ENCODE data around the gene ABHD16B. TPM values are rescaled to one million over a fixed set of nuclear protein-coding genes. Genes with fewer than 3 reads are reported as not detected.

Gene ABHD16B
- total and polyA plus RNA-seq, 2 of the 13 experiments (the other 11 are each of a cell fraction or from before 2014, with no cell fraction given), result not detected

DNA sequence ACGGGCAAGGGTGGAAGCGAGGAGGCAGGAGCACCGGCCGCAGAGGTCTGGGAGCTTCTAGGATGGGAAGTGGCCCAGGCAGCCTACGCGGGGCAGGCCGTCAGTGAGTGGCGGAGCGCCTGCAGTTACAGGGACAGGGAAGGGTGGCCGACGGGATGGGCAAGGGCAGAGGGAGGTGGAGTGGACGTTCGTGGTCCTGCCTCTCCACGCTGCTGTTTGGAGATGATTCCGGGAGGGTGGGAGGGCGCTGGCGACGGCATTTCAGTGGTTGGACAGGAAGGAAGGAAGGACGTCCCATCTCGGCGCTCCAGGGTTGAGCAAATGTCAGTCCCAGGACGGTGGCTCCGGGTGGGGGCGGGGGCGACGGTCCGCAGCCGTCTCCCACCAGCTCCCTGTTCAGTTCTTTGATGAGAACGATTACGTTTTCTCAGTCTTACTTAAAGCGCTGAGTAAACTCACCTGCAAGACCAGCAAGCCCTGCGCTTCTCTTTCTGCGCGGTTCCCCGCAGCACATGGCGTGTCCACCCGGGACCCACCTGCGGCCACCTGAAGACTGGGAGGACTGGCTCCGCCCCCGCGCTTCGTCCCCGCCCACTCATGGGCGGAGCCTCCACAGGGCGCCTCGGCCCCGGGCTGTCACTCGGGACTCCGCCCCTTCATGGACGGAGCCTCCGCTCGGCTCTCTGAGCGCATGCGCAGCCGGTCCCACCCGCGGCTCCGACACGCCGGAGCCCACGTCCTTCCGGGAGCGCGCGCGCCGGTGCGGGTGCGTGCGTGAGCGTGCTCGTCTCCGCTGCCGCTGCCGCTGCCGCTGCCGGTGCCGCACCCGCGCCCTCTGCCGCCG, 33.3 kb downstream of the ABHD16B start, which contains the start of gene DNAJC5 (continued):
- TF ChIP-seq JUNB (CRISPR knock-in tag; IDR thresholded peaks at IDR 0.05; ENCODE audit: borderline replicate concordance) (no peak; the same call in 1 of the 2 replicates), NR2F6 (IDR thresholded peaks at IDR 0.05) (no peak), NR2F6 (CRISPR knock-in tag; IDR thresholded peaks at IDR 0.05) (peak; percentile 59; the same call in 1 of the 2 replicates), ZNF510 (CRISPR knock-in tag; IDR thresholded peaks at IDR 0.05; ENCODE audit: low read depth) (0 out of 2 replicates have a peak, but pooled peaks have one; percentile 25), NFE2L2 (IDR thresholded peaks at IDR 0.05; ENCODE audit: low read length) (no peak), NAIF1 (CRISPR knock-in tag; IDR thresholded peaks at IDR 0.05; ENCODE audit: borderline replicate concordance) (no peak), ZNF34 (CRISPR knock-in tag; IDR thresholded peaks at IDR 0.05; ENCODE audit: borderline replicate concordance) (0 out of 2 replicates have a peak, but pooled peaks have one; percentile 51), PRPF4 (IDR thresholded peaks at IDR 0.05; ENCODE audit: low read depth, low read length, poor library complexity, severe bottlenecking) (no peak), NFKBIZ (CRISPR knock-in tag; IDR thresholded peaks at IDR 0.05) (peak; percentile 68), GATAD1 (CRISPR knock-in tag; IDR thresholded peaks at IDR 0.05) (peak; percentile 67; the same call in 1 of the 2 replicates), ZBTB20 (CRISPR knock-in tag; IDR thresholded peaks at IDR 0.05; ENCODE audit: borderline replicate concordance, low read depth) (no peak; the same call in 1 of the 2 replicates), ETV6 (CRISPR knock-in tag; conservative IDR thresholded peaks at IDR 0.05) (peak; percentile 81), TBP (CRISPR knock-in tag; IDR thresholded peaks at IDR 0.05) (no peak)
- TF ChIP-seq, protein P1, sequence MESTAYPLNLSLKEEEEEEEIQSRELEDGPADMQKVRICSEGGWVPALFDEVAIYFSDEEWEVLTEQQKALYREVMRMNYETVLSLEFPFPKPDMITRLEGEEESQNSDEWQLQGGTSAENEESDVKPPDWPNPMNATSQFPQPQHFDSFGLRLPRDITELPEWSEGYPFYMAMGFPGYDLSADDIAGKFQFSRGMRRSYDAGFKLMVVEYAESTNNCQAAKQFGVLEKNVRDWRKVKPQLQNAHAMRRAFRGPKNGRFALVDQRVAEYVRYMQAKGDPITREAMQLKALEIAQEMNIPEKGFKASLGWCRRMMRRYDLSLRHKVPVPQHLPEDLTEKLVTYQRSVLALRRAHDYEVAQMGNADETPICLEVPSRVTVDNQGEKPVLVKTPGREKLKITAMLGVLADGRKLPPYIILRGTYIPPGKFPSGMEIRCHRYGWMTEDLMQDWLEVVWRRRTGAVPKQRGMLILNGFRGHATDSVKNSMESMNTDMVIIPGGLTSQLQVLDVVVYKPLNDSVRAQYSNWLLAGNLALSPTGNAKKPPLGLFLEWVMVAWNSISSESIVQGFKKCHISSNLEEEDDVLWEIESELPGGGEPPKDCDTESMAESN (CRISPR knock-in tag; conservative IDR thresholded peaks at IDR 0.05), result peak; percentile 56; the same call in 1 of the 2 replicates
- TF ChIP-seq, protein P2, sequence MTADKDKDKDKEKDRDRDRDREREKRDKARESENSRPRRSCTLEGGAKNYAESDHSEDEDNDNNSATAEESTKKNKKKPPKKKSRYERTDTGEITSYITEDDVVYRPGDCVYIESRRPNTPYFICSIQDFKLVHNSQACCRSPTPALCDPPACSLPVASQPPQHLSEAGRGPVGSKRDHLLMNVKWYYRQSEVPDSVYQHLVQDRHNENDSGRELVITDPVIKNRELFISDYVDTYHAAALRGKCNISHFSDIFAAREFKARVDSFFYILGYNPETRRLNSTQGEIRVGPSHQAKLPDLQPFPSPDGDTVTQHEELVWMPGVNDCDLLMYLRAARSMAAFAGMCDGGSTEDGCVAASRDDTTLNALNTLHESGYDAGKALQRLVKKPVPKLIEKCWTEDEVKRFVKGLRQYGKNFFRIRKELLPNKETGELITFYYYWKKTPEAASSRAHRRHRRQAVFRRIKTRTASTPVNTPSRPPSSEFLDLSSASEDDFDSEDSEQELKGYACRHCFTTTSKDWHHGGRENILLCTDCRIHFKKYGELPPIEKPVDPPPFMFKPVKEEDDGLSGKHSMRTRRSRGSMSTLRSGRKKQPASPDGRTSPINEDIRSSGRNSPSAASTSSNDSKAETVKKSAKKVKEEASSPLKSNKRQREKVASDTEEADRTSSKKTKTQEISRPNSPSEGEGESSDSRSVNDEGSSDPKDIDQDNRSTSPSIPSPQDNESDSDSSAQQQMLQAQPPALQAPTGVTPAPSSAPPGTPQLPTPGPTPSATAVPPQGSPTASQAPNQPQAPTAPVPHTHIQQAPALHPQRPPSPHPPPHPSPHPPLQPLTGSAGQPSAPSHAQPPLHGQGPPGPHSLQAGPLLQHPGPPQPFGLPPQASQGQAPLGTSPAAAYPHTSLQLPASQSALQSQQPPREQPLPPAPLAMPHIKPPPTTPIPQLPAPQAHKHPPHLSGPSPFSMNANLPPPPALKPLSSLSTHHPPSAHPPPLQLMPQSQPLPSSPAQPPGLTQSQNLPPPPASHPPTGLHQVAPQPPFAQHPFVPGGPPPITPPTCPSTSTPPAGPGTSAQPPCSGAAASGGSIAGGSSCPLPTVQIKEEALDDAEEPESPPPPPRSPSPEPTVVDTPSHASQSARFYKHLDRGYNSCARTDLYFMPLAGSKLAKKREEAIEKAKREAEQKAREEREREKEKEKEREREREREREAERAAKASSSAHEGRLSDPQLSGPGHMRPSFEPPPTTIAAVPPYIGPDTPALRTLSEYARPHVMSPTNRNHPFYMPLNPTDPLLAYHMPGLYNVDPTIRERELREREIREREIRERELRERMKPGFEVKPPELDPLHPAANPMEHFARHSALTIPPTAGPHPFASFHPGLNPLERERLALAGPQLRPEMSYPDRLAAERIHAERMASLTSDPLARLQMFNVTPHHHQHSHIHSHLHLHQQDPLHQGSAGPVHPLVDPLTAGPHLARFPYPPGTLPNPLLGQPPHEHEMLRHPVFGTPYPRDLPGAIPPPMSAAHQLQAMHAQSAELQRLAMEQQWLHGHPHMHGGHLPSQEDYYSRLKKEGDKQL (CRISPR knock-in tag; IDR thresholded peaks at IDR 0.05; ENCODE audit: low read depth), result peak; percentile 49; the same call in 1 of the 2 replicates
- TF ChIP-seq, protein P3, sequence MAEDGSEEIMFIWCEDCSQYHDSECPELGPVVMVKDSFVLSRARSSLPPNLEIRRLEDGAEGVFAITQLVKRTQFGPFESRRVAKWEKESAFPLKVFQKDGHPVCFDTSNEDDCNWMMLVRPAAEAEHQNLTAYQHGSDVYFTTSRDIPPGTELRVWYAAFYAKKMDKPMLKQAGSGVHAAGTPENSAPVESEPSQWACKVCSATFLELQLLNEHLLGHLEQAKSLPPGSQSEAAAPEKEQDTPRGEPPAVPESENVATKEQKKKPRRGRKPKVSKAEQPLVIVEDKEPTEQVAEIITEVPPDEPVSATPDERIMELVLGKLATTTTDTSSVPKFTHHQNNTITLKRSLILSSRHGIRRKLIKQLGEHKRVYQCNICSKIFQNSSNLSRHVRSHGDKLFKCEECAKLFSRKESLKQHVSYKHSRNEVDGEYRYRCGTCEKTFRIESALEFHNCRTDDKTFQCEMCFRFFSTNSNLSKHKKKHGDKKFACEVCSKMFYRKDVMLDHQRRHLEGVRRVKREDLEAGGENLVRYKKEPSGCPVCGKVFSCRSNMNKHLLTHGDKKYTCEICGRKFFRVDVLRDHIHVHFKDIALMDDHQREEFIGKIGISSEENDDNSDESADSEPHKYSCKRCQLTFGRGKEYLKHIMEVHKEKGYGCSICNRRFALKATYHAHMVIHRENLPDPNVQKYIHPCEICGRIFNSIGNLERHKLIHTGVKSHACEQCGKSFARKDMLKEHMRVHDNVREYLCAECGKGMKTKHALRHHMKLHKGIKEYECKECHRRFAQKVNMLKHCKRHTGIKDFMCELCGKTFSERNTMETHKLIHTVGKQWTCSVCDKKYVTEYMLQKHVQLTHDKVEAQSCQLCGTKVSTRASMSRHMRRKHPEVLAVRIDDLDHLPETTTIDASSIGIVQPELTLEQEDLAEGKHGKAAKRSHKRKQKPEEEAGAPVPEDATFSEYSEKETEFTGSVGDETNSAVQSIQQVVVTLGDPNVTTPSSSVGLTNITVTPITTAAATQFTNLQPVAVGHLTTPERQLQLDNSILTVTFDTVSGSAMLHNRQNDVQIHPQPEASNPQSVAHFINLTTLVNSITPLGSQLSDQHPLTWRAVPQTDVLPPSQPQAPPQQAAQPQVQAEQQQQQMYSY (CRISPR knock-in tag; IDR thresholded peaks at IDR 0.05), result no peak
- TF ChIP-seq, protein P4, sequence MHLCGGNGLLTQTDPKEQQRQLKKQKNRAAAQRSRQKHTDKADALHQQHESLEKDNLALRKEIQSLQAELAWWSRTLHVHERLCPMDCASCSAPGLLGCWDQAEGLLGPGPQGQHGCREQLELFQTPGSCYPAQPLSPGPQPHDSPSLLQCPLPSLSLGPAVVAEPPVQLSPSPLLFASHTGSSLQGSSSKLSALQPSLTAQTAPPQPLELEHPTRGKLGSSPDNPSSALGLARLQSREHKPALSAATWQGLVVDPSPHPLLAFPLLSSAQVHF (CRISPR knock-in tag; IDR thresholded peaks at IDR 0.05), result no peak

Data from HepG2 (cell line).